Activated CD8-positive, alpha-beta memory T cell treated with anti-CD3 and anti-CD28 coated beads, Interleukin-2, amount 10 ng/mL, durations not matched to agents 7 days and 5 days (primary cell): ENCODE results near the gene ATAD3B. TPM values are rescaled to one million over a fixed set of nuclear protein-coding genes. Genes with fewer than 3 reads are reported as not detected.
A peak's percentile ranks its signal among the peaks of the same experiment; 100 is the strongest.
"Not testable (repeated sequence)": the region's sequence is repeated elsewhere in the genome, so short reads cannot be mapped to it uniquely, and the experiment has no call there.

ENCODE experiments used
- ATAC-seq: fragments of 150-1000 bp; cut with Tn5 transposase; one replicate; pipeline ENCODE4 v1.10.0; 2021; ENCODE audit warnings: moderate library complexity
- CTCF ChIA-PET: fragments of 350-600 bp; sonication (Branson Sonifier 250); formaldehyde crosslinking; loops from one replicate; lab custom pipeline; 2021; ENCODE audit warnings: antibody characterized with exemption; lab: Charles Lee
- DNase-seq: peaks from one replicate; pipeline ENCODE4 v3.0.0-alpha.2; 2020
- H3K27ac Mint-ChIP-seq: one replicate; pipeline ENCODE4 v1.8.0; 2021; ENCODE audit warnings: mild to moderate bottlenecking, mixed read lengths
- H3K27me3 Mint-ChIP-seq: one replicate; pipeline ENCODE4 v1.8.0; 2021; ENCODE audit warnings: mixed read lengths
- H3K36me3 Mint-ChIP-seq: one replicate; pipeline ENCODE4 v1.8.0; 2021; ENCODE audit warnings: mild to moderate bottlenecking, mixed read lengths
- H3K4me1 Mint-ChIP-seq: one replicate; pipeline ENCODE4 v1.8.0; 2021; ENCODE audit warnings: mixed read lengths
- H3K4me3 Mint-ChIP-seq: one replicate; pipeline ENCODE4 v1.8.0; 2021; ENCODE audit warnings: mild to moderate bottlenecking, moderate library complexity, mixed read lengths
- H3K9me3 Mint-ChIP-seq: one replicate; pipeline ENCODE4 v1.8.0; 2022; ENCODE audit warnings: low read depth, mixed read lengths
- total RNA-seq, 2 experiments: library from RNA; stranded (reverse); gene quantifications; one replicate each; pipeline ENCODE4 v1.2.3, GENCODE V29; 2021

The ATAD3B gene
- total RNA-seq, 2 experiments from 2014 or later: 46.5 to 63.3 TPM

DNA sequence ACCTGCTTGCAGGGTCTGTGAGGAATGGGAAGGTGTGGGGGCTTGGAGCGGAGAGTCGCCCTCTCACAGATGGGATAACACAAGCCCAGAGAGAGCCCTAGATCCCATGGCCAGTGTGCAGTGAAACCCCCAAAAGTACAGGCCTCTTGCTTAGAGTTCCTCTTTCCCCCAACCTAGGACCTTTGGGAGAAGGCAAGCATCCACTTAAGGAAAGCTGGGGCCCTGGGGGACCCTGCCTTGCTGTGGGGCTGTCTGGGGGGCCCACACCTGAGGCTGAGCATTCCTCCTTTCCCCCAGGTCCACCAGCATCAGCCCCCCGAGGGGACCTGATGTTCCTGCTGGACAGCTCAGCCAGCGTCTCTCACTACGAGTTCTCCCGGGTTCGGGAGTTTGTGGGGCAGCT lies 34.9 kb upstream of the ATAD3B start:
- Mint-ChIP-seq H3K9me3 (no peaks in the 10 kb centered on the region), H3K27ac (no peak overlapping the region), H3K27me3 (peaks cover 12% of the 10 kb centered on the region), H3K36me3 (no peaks in the 10 kb centered on the region), H3K4me3 (no peak overlapping the region), H3K4me1 (peaks cover 2% of the 10 kb centered on the region)
- ATAC-seq: no peak
- CTCF ChIA-PET: no interaction called here
- DNase-seq: no peak

DNA sequence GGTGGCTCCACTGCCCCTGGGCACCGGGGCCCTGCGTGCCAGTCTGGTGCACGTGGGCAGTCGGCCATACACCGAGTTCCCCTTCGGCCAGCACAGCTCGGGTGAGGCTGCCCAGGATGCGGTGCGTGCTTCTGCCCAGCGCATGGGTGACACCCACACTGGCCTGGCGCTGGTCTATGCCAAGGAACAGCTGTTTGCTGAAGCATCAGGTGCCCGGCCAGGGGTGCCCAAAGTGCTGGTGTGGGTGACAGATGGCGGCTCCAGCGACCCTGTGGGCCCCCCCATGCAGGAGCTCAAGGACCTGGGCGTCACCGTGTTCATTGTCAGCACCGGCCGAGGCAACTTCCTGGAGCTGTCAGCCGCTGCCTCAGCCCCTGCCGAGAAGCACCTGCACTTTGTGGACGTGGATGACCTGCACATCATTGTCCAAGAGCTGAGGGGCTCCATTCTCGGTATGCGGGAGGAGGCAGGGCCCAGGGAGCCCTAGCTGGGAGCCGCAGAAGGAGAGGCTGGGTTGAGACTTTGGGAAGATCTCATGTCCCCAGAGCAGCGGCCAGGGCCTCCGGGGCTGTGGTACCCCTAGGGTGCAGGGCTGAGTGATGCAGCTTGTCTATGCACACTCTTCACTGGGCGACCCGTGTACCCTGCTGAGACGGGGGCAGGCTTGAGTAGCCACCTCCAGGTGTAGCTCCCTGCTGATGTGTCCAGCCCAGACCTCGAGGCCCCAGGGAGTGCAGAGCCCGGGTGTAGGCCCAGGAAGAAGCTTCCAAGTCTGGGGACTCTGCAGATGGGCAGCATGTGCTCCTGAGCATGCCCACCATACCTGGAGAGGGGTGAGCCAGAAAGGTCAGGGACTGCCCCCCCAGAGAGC lies 34.3 kb upstream of the ATAD3B start:
- no peak overlapping the region for H3K4me3 Mint-ChIP-seq
- ATAC-seq: no peak
- DNase-seq: no peak
- no peaks in the 10 kb centered on the region for H3K9me3 Mint-ChIP-seq
- H3K27ac Mint-ChIP-seq: no peak overlapping the region
- peaks cover 12% of the 10 kb centered on the region for H3K27me3 Mint-ChIP-seq
- H3K4me1 Mint-ChIP-seq: peaks cover 2% of the 10 kb centered on the region
- no peaks in the 10 kb centered on the region for H3K36me3 Mint-ChIP-seq
- CTCF ChIA-PET: interaction anchor here (0.9 kb wide), 1 partner anchor 31 kb away, joined by 3 read pairs; no protein-coding TSS in a partner anchor

- H3K9me3 Mint-ChIP-seq: no peaks in the 10 kb centered on the region
- ATAC-seq (no peak), DNase-seq (no peak)
- CTCF ChIA-PET: interaction anchor here (0.9 kb wide), 1 partner anchor 32 kb away, joined by 3 read pairs; no protein-coding TSS in a partner anchor
- H3K4me3 Mint-ChIP-seq: no peak overlapping the region
- no peak overlapping the region for H3K27ac Mint-ChIP-seq
- no peaks in the 10 kb centered on the region for H3K36me3 Mint-ChIP-seq
- peaks cover 12% of the 10 kb centered on the region for H3K27me3 Mint-ChIP-seq
- peaks cover 2% of the 10 kb centered on the region for H3K4me1 Mint-ChIP-seq
These were observed 33.6 kb upstream of the ATAD3B start for GRCh38 chr1:1437904-1438376.

- H3K9me3 Mint-ChIP-seq: no peaks in the 10 kb centered on the region
- CTCF ChIA-PET: no interaction called here
These were observed 32.8 kb upstream of the ATAD3B start for GRCh38 chr1:1438531-1439381.

GRCh38 chr1:1439546-1440261 lies 31.9 kb upstream of the ATAD3B start:
- peaks cover 12% of the 10 kb centered on the region for H3K27me3 Mint-ChIP-seq
- no peak overlapping the region for H3K4me3 Mint-ChIP-seq
- ATAC-seq (no peak), DNase-seq (no peak)
- CTCF ChIA-PET: interaction anchor here (0.7 kb wide), 1 partner anchor 68 kb away, joined by 3 read pairs; no protein-coding TSS in a partner anchor
- no peak overlapping the region for H3K27ac Mint-ChIP-seq
- no peaks in the 10 kb centered on the region for H3K9me3 Mint-ChIP-seq
- H3K36me3 Mint-ChIP-seq: no peaks in the 10 kb centered on the region
- H3K4me1 Mint-ChIP-seq: peaks cover 2% of the 10 kb centered on the region

More at GRCh38 chr1:1438531-1439381, 32.8 kb upstream of the ATAD3B start:
- ATAC-seq: no peak
- Mint-ChIP-seq H3K36me3 (no peaks in the 10 kb centered on the region), H3K4me3 (no peak overlapping the region), H3K27me3 (peaks cover 12% of the 10 kb centered on the region), H3K4me1 (peaks cover 2% of the 10 kb centered on the region), H3K27ac (no peak overlapping the region)
- DNase-seq: no peak

GRCh38 chr1:1440262-1441001 lies 31.1 kb upstream of the ATAD3B start:
- CTCF ChIA-PET: interaction anchor here (0.7 to 2.5 kb wide), 8 partner anchors 10 to 92 kb away, joined by 3 to 13 read pairs (median 3); partner anchors contain the start of genes ATAD3C, DVL1 and MRPL20
- no peak overlapping the region for H3K27ac Mint-ChIP-seq

DNA sequence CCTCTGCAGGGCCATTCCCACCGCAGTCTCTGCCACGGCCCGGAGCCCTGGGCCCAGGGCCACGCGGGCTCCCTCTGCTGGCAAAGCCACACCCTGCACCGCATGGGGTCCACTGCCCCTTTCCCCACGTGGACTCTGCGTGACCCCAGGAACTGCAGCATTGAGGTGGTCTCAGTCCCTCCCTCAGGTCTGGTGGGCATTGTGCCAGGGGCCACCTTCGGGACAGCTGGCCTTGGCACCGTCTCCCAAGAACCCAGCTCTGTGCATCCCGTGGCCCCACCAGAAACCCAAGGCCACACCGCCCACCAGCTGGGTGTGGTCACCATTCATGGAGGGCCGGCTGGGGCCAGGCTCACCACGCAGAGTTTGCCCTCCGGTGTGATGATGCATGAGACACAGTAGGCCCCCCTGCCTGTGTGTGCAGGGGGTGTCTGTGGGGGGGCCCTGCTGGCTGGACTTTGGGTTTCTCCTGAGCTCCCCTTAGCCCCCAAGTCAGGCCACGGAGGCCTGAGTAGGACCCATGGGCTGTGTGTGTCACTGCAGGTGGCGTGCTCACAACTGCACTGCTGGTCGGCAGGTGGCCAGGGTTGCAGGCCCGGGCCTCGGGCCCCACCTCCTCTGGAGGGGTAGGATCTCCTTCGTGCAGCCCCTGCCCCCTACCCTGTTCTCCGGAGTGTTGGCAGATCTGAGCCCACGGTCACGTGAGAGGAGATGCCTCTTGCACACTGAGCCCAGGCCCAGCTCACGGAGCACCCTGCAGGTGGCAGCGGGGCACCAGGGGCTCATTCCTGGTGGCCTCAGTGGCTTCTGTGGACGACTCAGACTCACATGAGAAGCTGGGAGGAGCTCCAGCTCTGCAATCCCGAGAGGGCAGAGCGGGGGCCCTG lies 30.3 kb upstream of the ATAD3B start:
- H3K4me3 Mint-ChIP-seq: no peak overlapping the region

More at GRCh38 chr1:1440262-1441001, 31.1 kb upstream of the ATAD3B start:
- Mint-ChIP-seq H3K36me3 (no peaks in the 10 kb centered on the region), H3K27me3 (peaks cover 7% of the 10 kb centered on the region), H3K4me3 (no peak overlapping the region), H3K4me1 (peaks cover 2% of the 10 kb centered on the region), H3K9me3 (no peaks in the 10 kb centered on the region)
- DNase-seq: no peak
- no peak for ATAC-seq

GRCh38 chr1:1442069-1442770 lies 29.3 kb upstream of the ATAD3B start:
- Mint-ChIP-seq H3K4me3 (no peak overlapping the region), H3K36me3 (no peaks in the 10 kb centered on the region), H3K27me3 (no peaks in the 10 kb centered on the region), H3K4me1 (no peaks in the 10 kb centered on the region), H3K27ac (no peak overlapping the region), H3K9me3 (no peaks in the 10 kb centered on the region)
- DNase-seq (no peak), ATAC-seq (no peak)
- CTCF ChIA-PET: interaction anchor here (0.9 to 2.5 kb wide), 5 partner anchors 13 to 63 kb away, joined by 3 to 13 read pairs (median 8); partner anchors contain the start of gene MRPL20

More for the DNA sequence above, 30.3 kb upstream of the ATAD3B start:
- H3K9me3 Mint-ChIP-seq: no peaks in the 10 kb centered on the region
- H3K27ac Mint-ChIP-seq: no peak overlapping the region
- H3K27me3 Mint-ChIP-seq: peaks cover 5% of the 10 kb centered on the region
- peaks cover 1% of the 10 kb centered on the region for H3K4me1 Mint-ChIP-seq
- DNase-seq: peak; percentile 59
- CTCF ChIA-PET: interaction anchor here (0.8 to 2.5 kb wide), 10 partner anchors 9 to 205 kb away, joined by 3 to 13 read pairs (median 3); partner anchors contain the start of genes ATAD3C, DVL1 and MRPL20
- ATAC-seq: peak; percentile 83
- H3K36me3 Mint-ChIP-seq: no peaks in the 10 kb centered on the region

GRCh38 chr1:1446631-1447030 lies 24.9 kb upstream of the ATAD3B start:
- ATAC-seq, H3K27ac Mint-ChIP-seq, H3K4me1 Mint-ChIP-seq, H3K27me3 Mint-ChIP-seq, DNase-seq, H3K4me3 Mint-ChIP-seq, H3K36me3 Mint-ChIP-seq, H3K9me3 Mint-ChIP-seq, CTCF ChIA-PET: not testable (repeated sequence)

- Mint-ChIP-seq H3K9me3 (no peaks in the 10 kb centered on the region), H3K27ac (no peak within 1 kb of the TSS), H3K4me3 (no peak within 1 kb of the TSS), H3K36me3 (no peaks in the 10 kb centered on the region), H3K27me3 (peaks cover 6% of the 10 kb centered on the region), H3K4me1 (no peaks in the 10 kb centered on the region)
- ATAC-seq: no peak
- no peak for DNase-seq
- CTCF ChIA-PET: interaction anchor here (1.0 kb wide), 1 partner anchor 8 kb away, joined by 3 read pairs; no protein-coding TSS in a partner anchor
These were observed 22.3 kb upstream of the ATAD3B start, which contains the start of gene ATAD3C for GRCh38 chr1:1449099-1449739. TSS of gene ATAD3C (plus strand) at chr1:1449689. CDS start at chr1:1450684, 995 bp downstream.
